Astrocyte (in vitro differentiated cells and primary cell): ENCODE results near the gene GREB1. TPM values are rescaled to one million over a fixed set of nuclear protein-coding genes. Genes with fewer than 3 reads are reported as not detected.

Experiments used
- DNase-seq: peaks from one replicate; pipeline ENCODE4 v3.0.0-alpha.2; 2010; ENCODE audit warnings: low read depth
- FAIRE-seq: peaks from 2 replicates; lab custom pipeline; 2011; peaks lifted over from hg19 to GRCh38; lab: Jason Lieb, UNC
- H2AFZ ChIP-seq: 2 replicates; pipeline ENCODE4 v1.6.0; 2012; ENCODE audit warnings: low read depth, low read length, inconsistent platforms
- H3K27ac ChIP-seq: 2 replicates; pipeline ENCODE4 v1.5.1; 2011; ENCODE audit warnings: low read depth, low read length, inconsistent platforms
- H3K27me3 ChIP-seq: 2 replicates; pipeline ENCODE4 v1.6.0; 2011; ENCODE audit warnings: low read length, inconsistent platforms; ENCODE audit not compliant: insufficient read depth
- H3K36me3 ChIP-seq: 2 replicates; pipeline ENCODE4 v1.5.1; 2011; ENCODE audit warnings: low read length, inconsistent platforms; ENCODE audit not compliant: insufficient read depth
- H3K4me1 ChIP-seq: 2 replicates; pipeline ENCODE4 v1.5.1; 2011; ENCODE audit warnings: low read length, inconsistent platforms; ENCODE audit not compliant: insufficient read depth
- H3K4me2 ChIP-seq: 2 replicates; pipeline ENCODE4 v1.6.0; 2012; ENCODE audit warnings: low read length, inconsistent platforms
- H3K4me3 ChIP-seq: 2 replicates; pipeline ENCODE4 v1.5.1; 2011; ENCODE audit warnings: low read depth, mild to moderate bottlenecking, low read length, inconsistent platforms; ENCODE audit not compliant: insufficient read depth
- H3K79me2 ChIP-seq: 2 replicates; pipeline ENCODE4 v1.6.0; 2012; ENCODE audit warnings: mild to moderate bottlenecking, low read length, inconsistent platforms; ENCODE audit not compliant: insufficient read depth
- H3K9ac ChIP-seq: 2 replicates; pipeline ENCODE4 v1.6.0; 2012; ENCODE audit warnings: mild to moderate bottlenecking, low read length, inconsistent platforms
- H3K9me3 ChIP-seq: 2 replicates; pipeline ENCODE4 v1.5.1; 2012; ENCODE audit warnings: low read depth, mild to moderate bottlenecking, low read length, inconsistent platforms; ENCODE audit not compliant: insufficient read depth
- H4K20me1 ChIP-seq: 2 replicates; pipeline ENCODE4 v1.6.0; 2012; ENCODE audit warnings: low read length, inconsistent platforms; ENCODE audit not compliant: insufficient read depth
- H3K27ac Mint-ChIP-seq: one replicate; pipeline ENCODE4 v1.8.0; 2021; ENCODE audit warnings: mild to moderate bottlenecking, mixed read lengths; ENCODE audit not compliant: unreplicated experiment
- H3K27me3 Mint-ChIP-seq: one replicate; pipeline ENCODE4 v1.8.0; 2021; ENCODE audit warnings: low read depth, mixed read lengths; ENCODE audit not compliant: unreplicated experiment
- H3K36me3 Mint-ChIP-seq: one replicate; pipeline ENCODE4 v1.8.0; 2021; ENCODE audit warnings: low read depth, mixed read lengths; ENCODE audit not compliant: unreplicated experiment
- H3K4me1 Mint-ChIP-seq: one replicate; pipeline ENCODE4 v1.8.0; 2021; ENCODE audit warnings: low read depth, mixed read lengths; ENCODE audit not compliant: unreplicated experiment
- H3K4me3 Mint-ChIP-seq: one replicate; pipeline ENCODE4 v1.8.0; 2021; ENCODE audit warnings: mild to moderate bottlenecking, moderate library complexity, mixed read lengths; ENCODE audit not compliant: unreplicated experiment
- H3K9me3 Mint-ChIP-seq: one replicate; pipeline ENCODE4 v1.8.0; 2021; ENCODE audit warnings: mild to moderate bottlenecking, mixed read lengths; ENCODE audit not compliant: unreplicated experiment
- CTCF ChIP-seq: IDR thresholded peaks from 2 replicates; pipeline ENCODE4 v1.5.1; 2011; ENCODE audit warnings: low read depth, mild to moderate bottlenecking, inconsistent platforms, low read length, moderate library complexity; ENCODE audit not compliant: insufficient read depth
- EZH2 ChIP-seq: IDR thresholded peaks from 2 replicates; pipeline ENCODE4 v1.6.1; 2012; ENCODE audit warnings: mild to moderate bottlenecking, low read length, inconsistent platforms; ENCODE audit not compliant: insufficient read depth
- total RNA-seq: library from RNA; stranded (reverse); gene quantifications from 2 replicates; pipeline ENCODE4 v1.2.1, GENCODE V29; 2021

Gene GREB1
- total RNA-seq, 1 donor from 2014 or later: 14.5 TPM

DNA sequence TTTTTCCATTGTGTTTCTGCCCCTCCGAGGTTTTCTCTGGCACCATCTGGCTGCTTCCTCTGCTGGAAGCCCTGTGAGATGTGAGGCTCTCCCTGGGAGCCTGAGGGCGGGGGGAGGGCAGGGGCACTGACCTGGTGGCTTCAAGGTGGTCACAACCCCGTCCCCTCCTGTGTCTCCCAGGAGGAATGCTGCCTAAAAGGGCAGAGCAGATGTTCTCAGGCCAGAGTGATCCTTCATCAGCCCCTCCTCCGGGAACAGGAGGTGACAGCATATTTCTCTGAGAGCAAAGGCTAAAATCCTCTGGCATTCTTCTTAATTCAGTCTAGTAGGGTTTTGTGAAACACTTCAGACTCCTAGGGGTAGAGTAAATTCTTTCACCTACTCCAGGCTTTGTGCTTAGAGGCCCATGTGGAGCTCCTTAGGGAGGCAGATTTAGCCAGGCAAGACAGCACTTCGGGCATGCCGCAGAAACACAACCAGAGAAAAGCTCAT is 18.3 kb upstream of the GREB1 start:
- no peak for TF ChIP-seq CTCF
- no peak for TF ChIP-seq EZH2
- H3K4me1 Mint-ChIP-seq: peaks cover 12% of the 10 kb centered on the region
- H3K36me3 ChIP-seq: no peaks in the 10 kb centered on the region
- no peaks in the 10 kb centered on the region for H3K9me3 ChIP-seq
- H3K4me3 ChIP-seq: no peak overlapping the region
- no peak overlapping the region for H2AFZ ChIP-seq
- peaks cover 3% of the 10 kb centered on the region for H3K36me3 Mint-ChIP-seq
- no peak overlapping the region for H3K27ac Mint-ChIP-seq
- H3K79me2 ChIP-seq: no peaks in the 10 kb centered on the region
- FAIRE-seq (no peak), DNase-seq (no peak)
- H3K4me1 ChIP-seq: no peaks in the 10 kb centered on the region
- H3K27me3 Mint-ChIP-seq: peaks cover 4% of the 10 kb centered on the region
- H3K4me3 Mint-ChIP-seq: no peak overlapping the region
- H3K9ac ChIP-seq: no peak overlapping the region
- no peak overlapping the region for H3K4me2 ChIP-seq
- H3K27me3 ChIP-seq: peaks cover 34% of the 10 kb centered on the region
- no peaks in the 10 kb centered on the region for H4K20me1 ChIP-seq
- H3K9me3 Mint-ChIP-seq: peaks cover 6% of the 10 kb centered on the region
- H3K27ac ChIP-seq: no peak overlapping the region

DNA sequence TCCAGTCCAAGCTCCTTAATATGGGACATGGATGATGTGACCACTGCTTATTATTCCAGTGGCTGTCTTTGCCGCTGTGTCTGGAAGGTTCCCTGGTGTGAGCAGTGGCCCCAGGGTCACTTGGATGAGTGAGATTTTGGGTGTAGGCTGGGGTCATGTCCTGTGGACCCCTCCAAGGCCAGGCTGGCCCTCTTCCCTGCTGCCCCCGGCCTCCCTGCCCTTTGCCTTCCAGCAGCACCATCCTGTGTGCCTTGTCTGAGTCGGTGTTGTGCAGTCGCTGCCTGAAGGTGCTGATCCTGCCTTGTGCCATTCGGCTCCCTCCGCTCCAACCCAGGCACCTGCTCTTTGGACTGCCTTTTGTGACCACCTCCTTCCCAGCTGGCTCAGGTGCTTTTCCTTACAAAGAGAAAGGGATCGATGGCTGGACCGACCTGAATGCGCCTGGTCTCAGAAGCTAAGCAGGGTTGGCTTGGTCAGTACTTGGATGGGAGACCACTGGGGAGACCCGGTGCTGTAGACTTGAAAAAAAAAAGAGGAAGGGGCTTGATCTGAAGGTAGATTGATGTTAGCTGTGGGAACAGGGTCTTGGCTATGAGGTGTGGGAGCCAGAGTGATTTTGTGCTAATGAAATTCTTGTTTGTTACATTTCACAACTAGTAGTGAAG is 16.7 kb upstream of the GREB1 start:
- Mint-ChIP-seq H3K27ac (no peak overlapping the region), H3K4me1 (peaks cover 13% of the 10 kb centered on the region), H3K27me3 (no peaks in the 10 kb centered on the region), H3K36me3 (peaks cover 3% of the 10 kb centered on the region), H3K9me3 (peaks cover 7% of the 10 kb centered on the region), H3K4me3 (no peak overlapping the region)
- Histone ChIP-seq H3K36me3 (no peaks in the 10 kb centered on the region), H3K9ac (no peak overlapping the region), H3K4me1 (no peaks in the 10 kb centered on the region), H3K79me2 (no peaks in the 10 kb centered on the region), H4K20me1 (no peaks in the 10 kb centered on the region), H3K4me2 (no peak overlapping the region), H2AFZ (no peak overlapping the region), H3K27me3 (peaks cover 29% of the 10 kb centered on the region), H3K9me3 (no peaks in the 10 kb centered on the region), H3K27ac (no peak overlapping the region), H3K4me3 (no peak overlapping the region)
- FAIRE-seq (no peak), DNase-seq (no peak)
- TF ChIP-seq EZH2: no peak
- no peak for TF ChIP-seq CTCF

- Histone ChIP-seq H3K27me3 (peaks cover 23% of the 10 kb centered on the region), H3K79me2 (no peaks in the 10 kb centered on the region), H3K27ac (no peak overlapping the region), H3K4me2 (no peak overlapping the region), H2AFZ (no peak overlapping the region), H3K9me3 (no peaks in the 10 kb centered on the region), H3K4me3 (no peak overlapping the region), H3K4me1 (no peaks in the 10 kb centered on the region), H3K9ac (no peak overlapping the region), H4K20me1 (no peaks in the 10 kb centered on the region), H3K36me3 (no peaks in the 10 kb centered on the region)
- Mint-ChIP-seq H3K4me3 (no peak overlapping the region), H3K27me3 (no peaks in the 10 kb centered on the region), H3K27ac (no peak overlapping the region), H3K9me3 (peaks cover 10% of the 10 kb centered on the region), H3K36me3 (peaks cover 3% of the 10 kb centered on the region), H3K4me1 (peaks cover 13% of the 10 kb centered on the region)
- DNase-seq: no peak
- no peak for TF ChIP-seq CTCF
- TF ChIP-seq EZH2: no peak
- FAIRE-seq: no peak
These were observed 15.9 kb upstream of the GREB1 start for GRCh38 chr2:11517906-11518305.
